Progenitor cell of endocrine pancreas (in vitro differentiated cells): ENCODE data around the gene TRMT10B. TPM values are rescaled to one million over a fixed set of nuclear protein-coding genes. Genes with fewer than 3 reads are reported as not detected.
"Not testable (repeated sequence)": the region's sequence is repeated elsewhere in the genome, so short reads cannot be mapped to it uniquely, and the experiment has no call there.

Source experiments
- DNase-seq: peaks from one replicate; pipeline ENCODE4 v3.0.0; 2021; ENCODE audit warnings: low spot score; ENCODE audit not compliant: unreplicated experiment
- H3K27ac Mint-ChIP-seq: 2 replicates; pipeline ENCODE4 v1.8.0; 2021; ENCODE audit warnings: mild to moderate bottlenecking, moderate library complexity, mixed read lengths
- H3K27me3 Mint-ChIP-seq: 2 replicates; pipeline ENCODE4 v1.8.0; 2021; ENCODE audit warnings: mixed read lengths
- H3K36me3 Mint-ChIP-seq: 2 replicates; pipeline ENCODE4 v1.8.0; 2022; ENCODE audit warnings: mixed read lengths; ENCODE audit not compliant: insufficient read depth
- H3K4me1 Mint-ChIP-seq: 2 replicates; pipeline ENCODE4 v1.8.0; 2021; ENCODE audit warnings: low read depth, mixed read lengths
- H3K4me3 Mint-ChIP-seq: 2 replicates; pipeline ENCODE4 v1.8.0; 2021; ENCODE audit warnings: low read depth, mild to moderate bottlenecking, moderate library complexity, mixed read lengths
- H3K9me3 Mint-ChIP-seq: 2 replicates; pipeline ENCODE4 v1.8.0; 2021; ENCODE audit warnings: low read depth, mixed read lengths
- total RNA-seq: library from RNA; stranded (reverse); gene quantifications from 2 replicates; pipeline ENCODE4 v1.2.1, GENCODE V29; 2021
- TF ChIP-seq, protein P1 (sequence below): fragments of 200-600 bp; sonication (generic); IDR thresholded peaks from one replicate; pipeline ENCODE4 v1.5.0; 2021; ENCODE audit warnings: antibody characterized with exemption, mild to moderate bottlenecking; ENCODE audit not compliant: unreplicated experiment

The TRMT10B gene
- total RNA-seq, 1 donor from 2014 or later = 13.6 TPM

DNA sequence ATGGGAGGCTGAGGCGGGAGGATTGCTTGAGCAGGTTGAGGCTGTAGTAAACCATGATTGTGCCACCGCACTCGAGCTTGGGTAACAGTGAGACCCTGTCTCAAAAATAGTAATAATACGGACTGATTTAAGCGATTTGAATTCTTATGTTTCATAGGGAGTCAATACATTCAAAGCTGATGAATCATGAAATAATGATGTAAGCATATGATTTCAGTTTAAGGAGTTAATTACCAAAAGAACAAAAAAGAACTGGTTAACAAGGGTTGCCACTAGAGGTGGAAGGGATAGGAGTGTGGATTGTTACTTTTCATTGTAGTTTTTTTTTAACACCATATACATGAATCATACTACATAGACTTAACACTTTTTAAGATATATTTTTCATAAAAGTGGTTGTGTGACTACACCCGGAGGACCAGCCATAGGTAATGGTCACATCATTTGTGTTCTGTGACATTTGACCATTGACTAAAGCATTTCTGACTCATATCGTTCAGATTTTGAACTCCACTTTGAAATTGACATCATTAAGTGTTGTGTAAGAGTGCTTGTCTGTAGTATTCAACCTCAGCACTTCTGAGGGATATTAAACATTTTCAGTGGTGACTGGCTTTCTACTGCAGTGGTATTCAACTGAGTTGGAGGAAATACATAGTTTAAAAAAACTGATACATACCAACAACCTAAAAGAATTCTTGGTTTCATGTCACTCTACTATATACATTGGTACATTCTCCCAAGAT, 7.0 kb downstream of the TRMT10B start:
- TF ChIP-seq, protein P1, sequence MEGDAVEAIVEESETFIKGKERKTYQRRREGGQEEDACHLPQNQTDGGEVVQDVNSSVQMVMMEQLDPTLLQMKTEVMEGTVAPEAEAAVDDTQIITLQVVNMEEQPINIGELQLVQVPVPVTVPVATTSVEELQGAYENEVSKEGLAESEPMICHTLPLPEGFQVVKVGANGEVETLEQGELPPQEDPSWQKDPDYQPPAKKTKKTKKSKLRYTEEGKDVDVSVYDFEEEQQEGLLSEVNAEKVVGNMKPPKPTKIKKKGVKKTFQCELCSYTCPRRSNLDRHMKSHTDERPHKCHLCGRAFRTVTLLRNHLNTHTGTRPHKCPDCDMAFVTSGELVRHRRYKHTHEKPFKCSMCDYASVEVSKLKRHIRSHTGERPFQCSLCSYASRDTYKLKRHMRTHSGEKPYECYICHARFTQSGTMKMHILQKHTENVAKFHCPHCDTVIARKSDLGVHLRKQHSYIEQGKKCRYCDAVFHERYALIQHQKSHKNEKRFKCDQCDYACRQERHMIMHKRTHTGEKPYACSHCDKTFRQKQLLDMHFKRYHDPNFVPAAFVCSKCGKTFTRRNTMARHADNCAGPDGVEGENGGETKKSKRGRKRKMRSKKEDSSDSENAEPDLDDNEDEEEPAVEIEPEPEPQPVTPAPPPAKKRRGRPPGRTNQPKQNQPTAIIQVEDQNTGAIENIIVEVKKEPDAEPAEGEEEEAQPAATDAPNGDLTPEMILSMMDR = no peak
- Mint-ChIP-seq H3K9me3 (no peaks in the 10 kb centered on the region), H3K27me3 (no peaks in the 10 kb centered on the region), H3K27ac (no peak overlapping the region), H3K4me3 (no peak overlapping the region), H3K36me3 (peaks cover 18% of the 10 kb centered on the region), H3K4me1 (no peaks in the 10 kb centered on the region)
- no peak for DNase-seq

DNA sequence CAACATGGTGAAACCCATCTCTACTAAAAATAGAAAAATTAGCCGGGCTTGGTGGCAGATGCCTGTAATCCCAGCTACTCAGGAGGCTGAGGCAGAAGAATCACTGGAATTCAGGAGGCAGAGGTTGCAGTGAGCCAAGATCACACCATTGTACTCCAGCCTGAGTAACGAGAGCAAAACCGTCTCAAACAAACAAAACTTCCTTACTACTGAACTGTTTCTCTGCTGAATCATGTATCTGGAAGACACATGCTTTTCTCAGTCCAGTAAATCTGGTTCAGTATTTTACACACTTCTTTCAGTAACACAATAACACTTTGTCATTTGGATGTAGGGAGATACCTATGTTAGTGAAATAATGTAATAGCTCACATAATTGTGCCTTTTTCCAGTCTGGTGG, 7.9 kb downstream of the TRMT10B start:
- TF ChIP-seq, protein P1 = no peak
- H3K27ac Mint-ChIP-seq = no peak overlapping the region

DNA sequence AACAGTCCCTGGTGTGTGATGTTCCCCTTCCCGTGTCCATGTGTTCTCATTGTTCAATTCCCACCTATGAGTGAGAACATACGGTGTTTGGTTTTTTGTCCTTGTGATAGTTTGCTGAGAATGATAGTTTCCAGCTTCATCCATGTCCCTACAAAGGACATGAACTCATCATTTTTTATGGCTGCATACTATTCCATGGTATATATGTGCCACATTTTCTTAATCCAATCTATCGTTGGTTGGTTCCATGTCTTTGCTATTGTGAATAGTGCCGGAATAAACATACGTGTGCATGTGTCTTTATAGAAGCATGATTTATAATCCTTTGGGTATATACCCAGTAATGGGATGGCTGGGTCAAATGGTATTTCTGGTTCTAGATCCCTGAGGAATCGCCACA, 11.7 kb downstream of the TRMT10B start:
- DNase-seq, H3K4me1 Mint-ChIP-seq, H3K27ac Mint-ChIP-seq, H3K4me3 Mint-ChIP-seq, H3K27me3 Mint-ChIP-seq, H3K9me3 Mint-ChIP-seq: not testable (repeated sequence)
- peaks cover 27% of the 10 kb centered on the region for H3K36me3 Mint-ChIP-seq

More for the DNA sequence above, 7.9 kb downstream of the TRMT10B start:
- Mint-ChIP-seq H3K9me3 (no peaks in the 10 kb centered on the region), H3K27me3 (no peaks in the 10 kb centered on the region), H3K4me1 (no peaks in the 10 kb centered on the region), H3K4me3 (no peak overlapping the region), H3K36me3 (peaks cover 23% of the 10 kb centered on the region)
- no peak for DNase-seq

DNA sequence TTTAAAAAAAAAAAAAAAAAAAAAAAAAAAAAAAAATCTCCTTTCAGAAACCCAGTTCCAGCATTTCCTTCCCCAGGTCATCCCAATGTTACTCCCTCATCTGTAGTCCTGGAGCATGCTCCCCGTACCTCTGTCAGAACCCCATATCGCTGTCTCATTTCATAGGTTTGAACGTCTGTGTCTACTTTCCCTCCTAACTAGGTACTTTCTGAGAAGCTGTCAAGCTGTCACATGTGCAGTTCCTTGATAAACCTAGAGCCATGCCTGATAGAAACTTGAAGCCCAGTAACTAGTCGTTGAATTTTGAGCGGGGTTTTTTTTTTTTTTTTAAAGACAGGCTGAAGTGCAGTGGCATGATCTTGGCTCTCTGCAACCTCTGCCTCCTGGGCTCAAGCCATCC, 15.7 kb downstream of the TRMT10B start:
- H3K27me3 Mint-ChIP-seq = no peaks in the 10 kb centered on the region
- DNase-seq = no peak
- no peaks in the 10 kb centered on the region for H3K4me1 Mint-ChIP-seq
- no peak overlapping the region for H3K4me3 Mint-ChIP-seq
- TF ChIP-seq, protein P1 = no peak
- H3K27ac Mint-ChIP-seq = no peak overlapping the region
- H3K9me3 Mint-ChIP-seq = no peaks in the 10 kb centered on the region
- H3K36me3 Mint-ChIP-seq = peaks cover 21% of the 10 kb centered on the region

DNA sequence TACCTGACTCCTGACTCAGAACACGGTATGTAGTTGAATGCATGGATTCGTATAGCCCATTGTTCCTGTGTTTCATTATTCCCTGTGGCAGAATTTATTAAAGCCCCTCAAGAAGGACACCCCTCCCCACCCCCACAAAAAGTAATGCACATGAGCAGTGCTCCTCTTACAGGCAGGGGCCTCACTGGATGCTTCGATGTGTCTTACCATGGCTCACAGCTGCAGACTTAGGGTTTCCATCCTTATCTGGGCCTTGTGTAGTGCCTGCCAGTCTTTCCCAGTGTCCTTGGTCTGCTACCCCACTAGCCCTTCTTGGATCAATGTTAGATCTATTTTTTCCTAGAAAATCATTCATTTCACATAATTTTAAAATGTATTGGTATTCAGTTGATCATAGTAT, 16.4 kb downstream of the TRMT10B start:
- H3K9me3 Mint-ChIP-seq = no peaks in the 10 kb centered on the region
- H3K27me3 Mint-ChIP-seq = no peaks in the 10 kb centered on the region
- H3K4me3 Mint-ChIP-seq = no peak overlapping the region
- no peaks in the 10 kb centered on the region for H3K4me1 Mint-ChIP-seq
- TF ChIP-seq, protein P1 = no peak
- peaks cover 19% of the 10 kb centered on the region for H3K36me3 Mint-ChIP-seq
- no peak overlapping the region for H3K27ac Mint-ChIP-seq
- DNase-seq = no peak
